ENCODE measurements around the gene MED12L. TPM values are rescaled to one million over a fixed set of nuclear protein-coding genes. Genes with fewer than 3 reads are reported as not detected.

Gene MED12L
- total and polyA plus RNA-seq, 9 of the 15 experiments (the other 6 are each of a cell fraction or from before 2014, with no cell fraction given): not detected

GRCh38 chr3:151301787-151302186 is 216.3 kb downstream of the MED12L start (continued):
- TF ChIP-seq SPI1 (IDR thresholded peaks at IDR 0.05; ENCODE audit: borderline replicate concordance, low read depth, low read length): no peak

GRCh38 chr3:151303751-151304150 is 218.3 kb downstream of the MED12L start:
- intact Hi-C loops (cut with micrococcal nuclease): no loop called here
- no peaks in the 10 kb centered on the region; the same call in 1 of the 2 replicates for H4K20me1 ChIP-seq (replicated peaks; ENCODE audit: control insufficient read depth, insufficient read depth, low read length)
- POLR2A ChIA-PET: no interaction called here
- TF ChIP-seq E4F1 (CRISPR knock-in tag; IDR thresholded peaks at IDR 0.05; ENCODE audit: borderline replicate concordance) (no peak), DEAF1 (CRISPR knock-in tag; IDR thresholded peaks at IDR 0.05) (no peak), TAF7 (tag; IDR thresholded peaks at IDR 0.05) (no peak), CGGBP1 (CRISPR knock-in tag; IDR thresholded peaks at IDR 0.05) (no peak), ATF3 (IDR thresholded peaks at IDR 0.05) (no peak), ATF3 (CRISPR knock-in tag; conservative IDR thresholded peaks at IDR 0.05) (no peak), CTBP1 (IDR thresholded peaks at IDR 0.05; ENCODE audit: borderline replicate concordance) (no peak), ATF7 (IDR thresholded peaks at IDR 0.05) (no peak), SOX6 (IDR thresholded peaks at IDR 0.05) (no peak), LARP7 (IDR thresholded peaks at IDR 0.05) (no peak), CXXC5 (CRISPR knock-in tag; IDR thresholded peaks at IDR 0.05) (no peak), EWSR1 (IDR thresholded peaks at IDR 0.05; ENCODE audit: borderline replicate concordance, low read depth, partially characterized antibody) (no peak), JUN (IDR thresholded peaks at IDR 0.05; ENCODE audit: borderline replicate concordance, low read depth, low read length) (no peak), JUN (CRISPR knock-in tag; IDR thresholded peaks at IDR 0.05; ENCODE audit: borderline replicate concordance) (no peak), ARID2 (IDR thresholded peaks at IDR 0.05) (no peak), ZNF124 (CRISPR knock-in tag; IDR thresholded peaks at IDR 0.05) (no peak), ZNF431 (CRISPR knock-in tag; IDR thresholded peaks at IDR 0.05) (no peak)

More at GRCh38 chr3:151303751-151304150, 218.3 kb downstream of the MED12L start:
- 0% methylated on average over 2 of the region's 2 CpGs for WGBS (ENCODE audit: insufficient coverage, low coverage, missing lambda C conversion rate)
- FAIRE-seq: no peak
- H3K36me3 ChIP-seq (ENCODE audit: control insufficient read depth, insufficient read depth, low read length): no peaks in the 10 kb centered on the region
- peaks cover 3% of the 10 kb centered on the region for H3K9me1 ChIP-seq (ENCODE audit: control insufficient read depth, insufficient read depth, low read length)
- no TSS peak for BruUV-seq (replicated peaks)
- no peak overlapping the region for H3K4me2 ChIP-seq (ENCODE audit: insufficient read depth, low read length)
- H3K9ac ChIP-seq (ENCODE audit: insufficient read depth in 1 of 2, low read depth in 2 of 2, low read length in 2 of 2): no peak overlapping the region
- in situ Hi-C loops (cut with MboI): no loop called here
- DNase-seq (ENCODE audit: extremely low read depth in 1 of 4, low spot score in 3 of 4): no peak
- H3K4me1 ChIP-seq (replicated peaks in 1 of 2; ENCODE audit: control insufficient read depth in 2 of 2, insufficient read depth in 2 of 2, low read length in 2 of 2): no peaks in the 10 kb centered on the region
- H3K9me3 ChIP-seq (replicated peaks; ENCODE audit: control insufficient read depth, insufficient read depth, low read depth, low read length): no peaks in the 10 kb centered on the region
- no peak overlapping the region for H3K27ac ChIP-seq (ENCODE audit: extremely low read depth, low read depth, low read length)
- no peak for ATAC-seq
- no peaks in the 10 kb centered on the region for H3K79me2 ChIP-seq (ENCODE audit: control insufficient read depth, insufficient read depth, low read length)
- CTCF ChIA-PET (ENCODE audit: low intra/inter-chr PET ratio): no interaction called here
- H2AFZ ChIP-seq (ENCODE audit: low read depth, low read length): no peak overlapping the region
- H3K4me3 ChIP-seq: no peak overlapping the region
- H3K27me3 ChIP-seq (ENCODE audit: control insufficient read depth in 2 of 2, insufficient read depth in 2 of 2, low read length in 2 of 2): peaks cover 3 to 9% of the 10 kb centered on the region in 2 experiments; a peak in 3 of 5 replicates

Measured in K562 (cell line).